ENCODE measurements around the gene OR2T12. TPM values are rescaled to one million over a fixed set of nuclear protein-coding genes. Genes with fewer than 3 reads are reported as not detected.
"Not testable (repeated sequence)": the region's sequence is repeated elsewhere in the genome, so short reads cannot be mapped to it uniquely, and the experiment has no call there.

The OR2T12 gene
- not detected in 2 replicates for total RNA-seq

GRCh38 chr1:248303324-248303723 is at the start of gene OR2T12:
OR2T12 (minus strand) TSS chr1:248303424; CDS start chr1:248295578, 7,846 bp downstream.
- Mint-ChIP-seq H3K27me3 (ENCODE audit: insufficient read depth) (no peaks in the 10 kb centered on the region), H3K4me1 (ENCODE audit: low read depth) (no peaks in the 10 kb centered on the region), H3K9me3 (no peaks in the 10 kb centered on the region), H3K36me3 (ENCODE audit: low read depth) (no peaks in the 10 kb centered on the region), H3K27ac (no peak within 1 kb of the TSS), H3K4me3 (no peak within 1 kb of the TSS)
- DNase-seq (ENCODE audit: low spot score): no peak
- intact Hi-C loops (cut with micrococcal nuclease): no loop called here

- Mint-ChIP-seq H3K27ac (no peak within 1 kb of the TSS), H3K36me3 (ENCODE audit: low read depth) (no peaks in the 10 kb centered on the region), H3K27me3 (ENCODE audit: insufficient read depth) (no peaks in the 10 kb centered on the region), H3K9me3 (no peaks in the 10 kb centered on the region), H3K4me1 (ENCODE audit: low read depth) (no peaks in the 10 kb centered on the region), H3K4me3 (no peak within 1 kb of the TSS)
- DNase-seq (ENCODE audit: low spot score): no peak
- intact Hi-C loops (cut with micrococcal nuclease): no loop called here
Measured at GRCh38 chr1:248348475-248348874, 45.3 kb upstream of the OR2T12 start, which contains the start of gene OR14C36. OR14C36 (plus strand) TSS chr1:248348775; CDS start chr1:248348775, 0 bp downstream.

GRCh38 chr1:248343451-248343850 is 40.2 kb upstream of the OR2T12 start:
- no peak overlapping the region for H3K27ac Mint-ChIP-seq

GRCh38 chr1:248324468-248324867 is 21.2 kb upstream of the OR2T12 start, which contains the start of gene OR2M7:
OR2M7 (minus strand) TSS chr1:248324568; CDS start chr1:248324568, 0 bp downstream.
- intact Hi-C loops (cut with micrococcal nuclease): no loop called here
- no peaks in the 10 kb centered on the region for H3K27me3 Mint-ChIP-seq (ENCODE audit: insufficient read depth)
- no peaks in the 10 kb centered on the region for H3K4me1 Mint-ChIP-seq (ENCODE audit: low read depth)
- H3K9me3 Mint-ChIP-seq: no peaks in the 10 kb centered on the region
- DNase-seq (ENCODE audit: low spot score): no peak
- no peak within 1 kb of the TSS for H3K27ac Mint-ChIP-seq
- H3K36me3 Mint-ChIP-seq (ENCODE audit: low read depth): no peaks in the 10 kb centered on the region
- no peak within 1 kb of the TSS for H3K4me3 Mint-ChIP-seq

More at GRCh38 chr1:248343451-248343850, 40.2 kb upstream of the OR2T12 start:
- H3K4me3 Mint-ChIP-seq: no peak overlapping the region
- H3K36me3 Mint-ChIP-seq (ENCODE audit: low read depth): no peaks in the 10 kb centered on the region
- no peaks in the 10 kb centered on the region for H3K9me3 Mint-ChIP-seq
- no peaks in the 10 kb centered on the region for H3K4me1 Mint-ChIP-seq (ENCODE audit: low read depth)
- intact Hi-C loops (cut with micrococcal nuclease): no loop called here
- H3K27me3 Mint-ChIP-seq (ENCODE audit: insufficient read depth): no peaks in the 10 kb centered on the region
- DNase-seq (ENCODE audit: low spot score): no peak

GRCh38 chr1:248316796-248317195 is 13.6 kb upstream of the OR2T12 start:
- no peak overlapping the region for H3K27ac Mint-ChIP-seq
- intact Hi-C loops (cut with micrococcal nuclease): no loop called here
- H3K4me3 Mint-ChIP-seq: no peak overlapping the region
- no peaks in the 10 kb centered on the region for H3K27me3 Mint-ChIP-seq (ENCODE audit: insufficient read depth)
- no peaks in the 10 kb centered on the region for H3K36me3 Mint-ChIP-seq (ENCODE audit: low read depth)
- DNase-seq (ENCODE audit: low spot score): no peak
- H3K9me3 Mint-ChIP-seq: peaks cover 8% of the 10 kb centered on the region
- H3K4me1 Mint-ChIP-seq (ENCODE audit: low read depth): no peaks in the 10 kb centered on the region

GRCh38 chr1:248306740-248307139 is 3.5 kb upstream of the OR2T12 start:
- H3K9me3 Mint-ChIP-seq; H3K27ac Mint-ChIP-seq; intact Hi-C loops (cut with micrococcal nuclease); DNase-seq (ENCODE audit: low spot score); H3K36me3 Mint-ChIP-seq (ENCODE audit: low read depth); H3K4me3 Mint-ChIP-seq; H3K27me3 Mint-ChIP-seq (ENCODE audit: insufficient read depth); H3K4me1 Mint-ChIP-seq (ENCODE audit: low read depth): not testable (repeated sequence)

GRCh38 chr1:248306103-248306502 is 2.9 kb upstream of the OR2T12 start:
- intact Hi-C loops (cut with micrococcal nuclease): no loop called here
- no peak overlapping the region for H3K27ac Mint-ChIP-seq
- H3K4me1 Mint-ChIP-seq (ENCODE audit: low read depth): no peaks in the 10 kb centered on the region
- H3K9me3 Mint-ChIP-seq: no peaks in the 10 kb centered on the region
- H3K27me3 Mint-ChIP-seq (ENCODE audit: insufficient read depth): no peaks in the 10 kb centered on the region
- H3K36me3 Mint-ChIP-seq (ENCODE audit: low read depth): no peaks in the 10 kb centered on the region
- no peak overlapping the region for H3K4me3 Mint-ChIP-seq
- DNase-seq (ENCODE audit: low spot score): no peak

- H3K4me3 Mint-ChIP-seq; H3K27ac Mint-ChIP-seq; H3K27me3 Mint-ChIP-seq (ENCODE audit: insufficient read depth); H3K36me3 Mint-ChIP-seq (ENCODE audit: low read depth); DNase-seq (ENCODE audit: low spot score); intact Hi-C loops (cut with micrococcal nuclease); H3K9me3 Mint-ChIP-seq; H3K4me1 Mint-ChIP-seq (ENCODE audit: low read depth): not testable (repeated sequence)
Measured at GRCh38 chr1:248305672-248306071, 2.4 kb upstream of the OR2T12 start.

- intact Hi-C loops (cut with micrococcal nuclease): no loop called here
- H3K4me3 Mint-ChIP-seq: no peak overlapping the region
- no peaks in the 10 kb centered on the region for H3K27me3 Mint-ChIP-seq (ENCODE audit: insufficient read depth)
- no peak overlapping the region for H3K27ac Mint-ChIP-seq
- H3K36me3 Mint-ChIP-seq (ENCODE audit: low read depth): no peaks in the 10 kb centered on the region
- no peaks in the 10 kb centered on the region for H3K4me1 Mint-ChIP-seq (ENCODE audit: low read depth)
- H3K9me3 Mint-ChIP-seq: no peaks in the 10 kb centered on the region
- DNase-seq (ENCODE audit: low spot score): no peak
Measured at GRCh38 chr1:248288391-248288790, 14.8 kb downstream of the OR2T12 start.

- no peaks in the 10 kb centered on the region for H3K4me1 Mint-ChIP-seq (ENCODE audit: low read depth)
Measured at GRCh38 chr1:248277876-248278275, 25.3 kb downstream of the OR2T12 start, which contains the start of gene OR2T33. OR2T33 (minus strand) TSS chr1:248277976; CDS start chr1:248273814, 4,162 bp downstream.

GRCh38 chr1:248273225-248273624 is 30.0 kb downstream of the OR2T12 start:
- intact Hi-C loops (cut with micrococcal nuclease); H3K27ac Mint-ChIP-seq; H3K4me1 Mint-ChIP-seq (ENCODE audit: low read depth); H3K4me3 Mint-ChIP-seq; H3K9me3 Mint-ChIP-seq; H3K36me3 Mint-ChIP-seq (ENCODE audit: low read depth); H3K27me3 Mint-ChIP-seq (ENCODE audit: insufficient read depth); DNase-seq (ENCODE audit: low spot score): not testable (repeated sequence)

More at GRCh38 chr1:248277876-248278275, 25.3 kb downstream of the OR2T12 start, which contains the start of gene OR2T33:
- DNase-seq (ENCODE audit: low spot score): no peak
- Mint-ChIP-seq H3K27me3 (ENCODE audit: insufficient read depth) (no peaks in the 10 kb centered on the region), H3K36me3 (ENCODE audit: low read depth) (no peaks in the 10 kb centered on the region), H3K9me3 (no peaks in the 10 kb centered on the region), H3K27ac (no peak within 1 kb of the TSS), H3K4me3 (no peak within 1 kb of the TSS)
- intact Hi-C loops (cut with micrococcal nuclease): no loop called here

GRCh38 chr1:248268178-248268577 is 35.0 kb downstream of the OR2T12 start:
- H3K27ac Mint-ChIP-seq: no peak overlapping the region

GRCh38 chr1:248259309-248259708 is 43.9 kb downstream of the OR2T12 start:
- intact Hi-C loops (cut with micrococcal nuclease); H3K36me3 Mint-ChIP-seq (ENCODE audit: low read depth); H3K27ac Mint-ChIP-seq; DNase-seq (ENCODE audit: low spot score); H3K4me1 Mint-ChIP-seq (ENCODE audit: low read depth); H3K9me3 Mint-ChIP-seq; H3K4me3 Mint-ChIP-seq; H3K27me3 Mint-ChIP-seq (ENCODE audit: insufficient read depth): not testable (repeated sequence)

More at GRCh38 chr1:248268178-248268577, 35.0 kb downstream of the OR2T12 start:
- Mint-ChIP-seq H3K9me3 (no peaks in the 10 kb centered on the region), H3K4me1 (ENCODE audit: low read depth) (no peaks in the 10 kb centered on the region), H3K4me3 (no peak overlapping the region), H3K36me3 (ENCODE audit: low read depth) (no peaks in the 10 kb centered on the region), H3K27me3 (ENCODE audit: insufficient read depth) (no peaks in the 10 kb centered on the region)
- no peak for DNase-seq (ENCODE audit: low spot score)
- intact Hi-C loops (cut with micrococcal nuclease): no loop called here

GRCh38 chr1:248243204-248243603 is 60.0 kb downstream of the OR2T12 start:
- Mint-ChIP-seq H3K27me3 (ENCODE audit: insufficient read depth) (no peaks in the 10 kb centered on the region), H3K27ac (no peak overlapping the region), H3K4me1 (ENCODE audit: low read depth) (peaks cover 7% of the 10 kb centered on the region), H3K9me3 (no peaks in the 10 kb centered on the region), H3K4me3 (no peak overlapping the region), H3K36me3 (ENCODE audit: low read depth) (no peaks in the 10 kb centered on the region)
- intact Hi-C loops (cut with micrococcal nuclease): loop anchor here (5.0 to 10.0 kb wide), 2 partner anchors 306 to 442 kb away; no protein-coding TSS in a partner anchor
- DNase-seq (ENCODE audit: low spot score): no peak

Measured in activated T-helper 1 cell treated with anti-CD3 and anti-CD28 coated beads, Interleukin-12 subunit alpha, Interleukin-12 subunit beta, Interleukin-2, Interleukin-4 antibody, amounts not matched to agents 30 ng/mL and 10 ng/mL and 1 ng/mL, durations not matched to agents 14 hours and 24 hours and 36 hours (primary cell).